Naive thymus-derived CD8-positive, alpha-beta T cell (primary cell): ENCODE measurements around the gene GFAP. TPM values are rescaled to one million over a fixed set of nuclear protein-coding genes. Genes with fewer than 3 reads are reported as not detected.

Experiments used
- ATAC-seq, 2 donors: fragments of 150-1000 bp; cut with Tn5 transposase in 1 of 2; sonication (Bioruptor Pico), chemical (Tn5 transposase) in 1 of 2; 1 replicate in 1 of 2; 2 replicates in 1 of 2; pipeline ENCODE4 v1.10.0; 2021; ENCODE audit warnings: mild to moderate bottlenecking in 2 of 2, moderate library complexity in 2 of 2
- POLR2A ChIA-PET: fragments of 350-600 bp; sonication (Branson Sonifier 250); formaldehyde crosslinking; loops from one replicate; lab custom pipeline; 2021; ENCODE audit warnings: antibody characterized with exemption; lab: Charles Lee
- DNase-seq, 10 donors: peaks; one replicate each; pipeline versions ENCODE4 v3.0.0 to v3.0.0-alpha.2; 2020 to 2022
- H3K27ac Mint-ChIP-seq, 10 donors: one replicate each; pipeline ENCODE4 v1.8.0; 2020 to 2022; ENCODE audit warnings: mild to moderate bottlenecking in 10 of 10, mixed read lengths in 10 of 10, moderate library complexity in 4 of 10, inconsistent platforms in 1 of 10
- H3K27me3 Mint-ChIP-seq, 5 donors: one replicate each; pipeline ENCODE4 v1.8.0; 2021 to 2022; ENCODE audit warnings: mixed read lengths in 5 of 5
- H3K36me3 Mint-ChIP-seq, 3 donors: one replicate each; pipeline ENCODE4 v1.8.0; 2020 to 2022; ENCODE audit warnings: mixed read lengths in 3 of 3, mild to moderate bottlenecking in 2 of 3, inconsistent platforms in 1 of 3
- H3K4me1 Mint-ChIP-seq, 4 donors: one replicate each; pipeline ENCODE4 v1.8.0; 2021 to 2022; ENCODE audit warnings: mixed read lengths in 4 of 4
- H3K4me3 Mint-ChIP-seq, 10 donors: one replicate each; pipeline ENCODE4 v1.8.0; 2020 to 2022; ENCODE audit warnings: mild to moderate bottlenecking in 10 of 10, mixed read lengths in 10 of 10, moderate library complexity in 6 of 10, inconsistent platforms in 1 of 10
- H3K9me3 Mint-ChIP-seq, 9 donors: one replicate each; pipeline ENCODE4 v1.8.0; 2020 to 2022; ENCODE audit warnings: mixed read lengths in 9 of 9, mild to moderate bottlenecking in 3 of 9, inconsistent platforms in 1 of 9, moderate library complexity in 1 of 9
- polyA plus RNA-seq, 3 donors: library from polyadenylated mRNA; unstranded; fragments of 300-500 nt; fragmentation: Illumina TruSeq; gene quantifications; one replicate each; pipeline ENCODE4 v1.2.3, GENCODE V29; 2021
- total RNA-seq, 8 experiments: library from RNA in 2 of 8; stranded (reverse) in 2 of 8; gene quantifications; one replicate each; pipeline ENCODE4 v1.2.3 and lab custom pipeline; 2021 to 2026

Gene GFAP
- total and polyA plus RNA-seq, 5 experiments from 2014 or later, result 0.06 to 0.24 TPM; not detected in 3

GRCh38 chr17:44901411-44901921 lies 13.8 kb downstream of the GFAP start:
- no peak for DNase-seq
- Mint-ChIP-seq H3K4me1 (peaks cover 6 to 26% (median 23%) of the 10 kb centered on the region in 4 donors), H3K27me3 (peaks cover 0 to 17% (median 4%) of the 10 kb centered on the region in 5 donors), H3K27ac (peak overlapping the region in 5 of 10 donors; percentile 10 to 76 (median 50)), H3K4me3 (peak overlapping the region in 2 of 10 donors; percentile 43 to 95), H3K9me3 (no peaks in the 10 kb centered on the region), H3K36me3 (peaks cover 0 to 3% (median 0%) of the 10 kb centered on the region in 3 donors)
- POLR2A ChIA-PET, result interaction anchor here (1.4 to 3.5 kb wide), 2 partner anchors 126 to 160 kb away, joined by 3 to 12 read pairs; partner anchors contain the start of gene NMT1
- no peak for ATAC-seq

GRCh38 chr17:44900894-44901293 lies 14.4 kb downstream of the GFAP start:
- Mint-ChIP-seq H3K9me3 (no peaks in the 10 kb centered on the region), H3K36me3 (peaks cover 0 to 7% (median 2%) of the 10 kb centered on the region in 3 donors), H3K27me3 (peaks cover 0 to 13% (median 0%) of the 10 kb centered on the region in 5 donors), H3K4me3 (peak overlapping the region in 4 of 10 donors; percentile 2 to 95 (median 16)), H3K27ac (peak overlapping the region in 4 of 10 donors; percentile 18 to 100 (median 70)), H3K4me1 (peaks cover 6 to 29% (median 28%) of the 10 kb centered on the region in 4 donors)
- POLR2A ChIA-PET, result interaction anchor here (2.6 to 3.5 kb wide), 2 partner anchors 125 to 149 kb away, joined by 9 to 12 read pairs; no protein-coding TSS in a partner anchor
- ATAC-seq, result no peak
- DNase-seq, result no peak

- Mint-ChIP-seq H3K4me1 (peaks cover 11 to 37% (median 35%) of the 10 kb centered on the region in 4 donors), H3K27me3 (peaks cover 0 to 6% (median 0%) of the 10 kb centered on the region in 5 donors), H3K36me3 (peaks cover 2 to 21% (median 4%) of the 10 kb centered on the region in 3 donors), H3K4me3 (peak within 1 kb of the TSS; percentile 85 to 98 (median 96)), H3K27ac (peak within 1 kb of the TSS; percentile 98 to 100 (median 100)), H3K9me3 (no peaks in the 10 kb centered on the region)
- ATAC-seq (peak; percentile 91 to 92), DNase-seq (peak; percentile 88 to 100 (median 94))
- POLR2A ChIA-PET, result interaction anchor here (0.5 to 3.5 kb wide), 12 partner anchors 9 to 799 kb away, joined by 3 to 12 read pairs (median 4); partner anchors contain the start of genes GPATCH8, HEXIM1 and NMT1
Measured at GRCh38 chr17:44899074-44899782, 16.1 kb downstream of the GFAP start, which contains the start of gene EFTUD2. EFTUD2 (minus strand) TSS chr17:44899445; CDS start chr17:44894521, 4,924 bp downstream.

DNA sequence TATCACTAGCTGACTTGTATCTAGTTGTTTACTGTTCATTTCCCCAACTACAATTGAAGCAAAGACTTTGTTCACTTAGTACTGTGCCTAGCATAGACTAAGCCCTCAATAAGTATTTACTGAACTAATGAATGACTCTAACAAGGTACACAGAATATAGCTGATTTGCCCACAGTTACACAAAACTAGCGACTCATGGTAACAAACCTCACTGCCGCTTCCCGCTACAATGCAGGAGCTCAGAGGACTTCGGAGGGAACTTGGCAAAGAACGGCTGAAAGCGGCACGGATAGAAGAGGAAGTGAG lies 16.6 kb downstream of the GFAP start:
- peak overlapping the region; percentile 98 to 100 (median 100) for H3K27ac Mint-ChIP-seq
- H3K36me3 Mint-ChIP-seq, result peaks cover 2 to 26% (median 4%) of the 10 kb centered on the region in 3 donors
- H3K9me3 Mint-ChIP-seq, result no peaks in the 10 kb centered on the region
- H3K4me1 Mint-ChIP-seq, result peaks cover 11 to 37% (median 35%) of the 10 kb centered on the region in 4 donors
- peaks cover 0 to 3% (median 0%) of the 10 kb centered on the region in 5 donors for H3K27me3 Mint-ChIP-seq
- ATAC-seq (no peak), DNase-seq (peak in 1 of 10 donors; percentile 17)
- POLR2A ChIA-PET, result interaction anchor here (0.8 to 3.5 kb wide), 11 partner anchors 9 to 396 kb away, joined by 3 to 12 read pairs (median 5); partner anchors contain the start of genes GPATCH8, HEXIM1 and NMT1
- peak overlapping the region; percentile 85 to 98 (median 96) for H3K4me3 Mint-ChIP-seq

- Mint-ChIP-seq H3K4me3 (peak overlapping the region in 1 of 10 donors; percentile 10), H3K27ac (no peak overlapping the region), H3K9me3 (no peaks in the 10 kb centered on the region), H3K36me3 (peaks cover 4 to 50% (median 9%) of the 10 kb centered on the region in 3 donors), H3K4me1 (peaks cover 18 to 44% (median 36%) of the 10 kb centered on the region in 4 donors), H3K27me3 (peaks cover 0 to 3% (median 0%) of the 10 kb centered on the region in 5 donors)
- no peak for DNase-seq
- POLR2A ChIA-PET, result interaction anchor here (1.2 kb wide), 1 partner anchor 12 kb away, joined by 4 read pairs; no protein-coding TSS in a partner anchor
- no peak for ATAC-seq
Measured at GRCh38 chr17:44894642-44895041, 20.7 kb downstream of the GFAP start.

DNA sequence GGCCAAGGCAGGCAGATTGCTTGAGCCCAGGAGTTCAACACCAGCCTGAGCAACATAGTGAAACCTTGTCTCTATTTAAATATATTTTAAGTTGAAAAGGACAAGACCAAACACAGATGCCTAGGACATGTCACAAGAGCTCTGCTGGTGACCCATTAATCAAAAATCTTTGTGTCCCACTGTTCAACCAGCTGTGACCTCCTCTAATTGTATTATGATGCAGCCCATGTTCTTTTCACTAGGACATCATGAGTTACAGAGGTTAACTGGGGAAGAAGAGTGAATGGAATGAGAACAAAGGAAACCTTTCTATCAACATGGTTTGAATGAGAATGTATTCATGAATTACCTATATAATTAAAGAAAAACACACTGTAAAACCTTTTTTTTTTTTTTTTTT lies 23.1 kb downstream of the GFAP start:
- POLR2A ChIA-PET, result interaction anchor here (0.7 kb wide), 1 partner anchor 437 kb away, joined by 3 read pairs; no protein-coding TSS in a partner anchor
- Mint-ChIP-seq H3K36me3 (peaks cover 4 to 50% (median 9%) of the 10 kb centered on the region in 3 donors), H3K27me3 (no peaks in the 10 kb centered on the region), H3K9me3 (no peaks in the 10 kb centered on the region), H3K4me3 (no peak overlapping the region), H3K27ac (no peak overlapping the region), H3K4me1 (peaks cover 12 to 30% (median 22%) of the 10 kb centered on the region in 4 donors)
- ATAC-seq (no peak), DNase-seq (no peak)

DNA sequence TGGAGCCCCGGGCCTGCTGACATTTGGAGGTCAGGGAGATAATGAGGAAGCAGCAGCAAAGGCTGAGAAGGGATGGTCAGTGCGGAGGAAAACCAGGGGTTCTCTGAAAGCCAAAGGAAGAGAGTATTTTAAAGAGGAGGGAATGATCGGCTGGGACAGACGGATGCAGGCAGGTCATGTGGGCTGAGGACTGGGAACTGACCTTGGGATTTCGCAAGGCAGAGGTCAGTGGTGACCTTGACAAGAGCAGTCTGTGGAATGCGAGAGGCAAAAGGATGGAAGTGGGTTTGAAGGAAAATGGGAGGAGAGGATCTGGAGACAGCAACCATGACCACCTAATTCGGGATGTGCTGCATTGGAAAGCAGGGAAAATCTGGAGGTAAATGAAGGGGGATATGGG lies 26.3 kb downstream of the GFAP start:
- DNase-seq (no peak), ATAC-seq (no peak)
- Mint-ChIP-seq H3K4me3 (no peak overlapping the region), H3K36me3 (peaks cover 0 to 52% (median 17%) of the 10 kb centered on the region in 3 donors), H3K4me1 (peaks cover 6 to 26% (median 9%) of the 10 kb centered on the region in 4 donors), H3K27ac (no peak overlapping the region), H3K27me3 (no peaks in the 10 kb centered on the region), H3K9me3 (no peaks in the 10 kb centered on the region)
- POLR2A ChIA-PET, result interaction anchor here (1.7 kb wide), 1 partner anchor 10 kb away, joined by 7 read pairs; the partner anchor contains the start of gene EFTUD2

- Mint-ChIP-seq H3K27me3 (no peaks in the 10 kb centered on the region), H3K9me3 (no peaks in the 10 kb centered on the region), H3K4me3 (no peak overlapping the region), H3K4me1 (peaks cover 5 to 26% (median 9%) of the 10 kb centered on the region in 4 donors), H3K27ac (no peak overlapping the region), H3K36me3 (peaks cover 0 to 51% (median 20%) of the 10 kb centered on the region in 3 donors)
- POLR2A ChIA-PET, result interaction anchor here (1.7 kb wide), 1 partner anchor 11 kb away, joined by 7 read pairs; the partner anchor contains the start of gene EFTUD2
- ATAC-seq (peak; percentile 90 to 91), DNase-seq (peak in 3 of 10 donors; percentile 17 to 43 (median 40))
Measured at GRCh38 chr17:44887971-44888954, 27.0 kb downstream of the GFAP start.

GRCh38 chr17:44887016-44887415 lies 28.3 kb downstream of the GFAP start:
- Mint-ChIP-seq H3K36me3 (peaks cover 7 to 55% (median 23%) of the 10 kb centered on the region in 3 donors), H3K4me1 (peaks cover 6 to 24% (median 9%) of the 10 kb centered on the region in 4 donors), H3K4me3 (no peak overlapping the region), H3K9me3 (no peaks in the 10 kb centered on the region), H3K27ac (peak overlapping the region in 4 of 10 donors; percentile 14 to 65 (median 42)), H3K27me3 (no peaks in the 10 kb centered on the region)
- POLR2A ChIA-PET, result interaction anchor here (0.6 kb wide), 1 partner anchor 162 kb away, joined by 3 read pairs; no protein-coding TSS in a partner anchor
- DNase-seq (no peak), ATAC-seq (no peak)

DNA sequence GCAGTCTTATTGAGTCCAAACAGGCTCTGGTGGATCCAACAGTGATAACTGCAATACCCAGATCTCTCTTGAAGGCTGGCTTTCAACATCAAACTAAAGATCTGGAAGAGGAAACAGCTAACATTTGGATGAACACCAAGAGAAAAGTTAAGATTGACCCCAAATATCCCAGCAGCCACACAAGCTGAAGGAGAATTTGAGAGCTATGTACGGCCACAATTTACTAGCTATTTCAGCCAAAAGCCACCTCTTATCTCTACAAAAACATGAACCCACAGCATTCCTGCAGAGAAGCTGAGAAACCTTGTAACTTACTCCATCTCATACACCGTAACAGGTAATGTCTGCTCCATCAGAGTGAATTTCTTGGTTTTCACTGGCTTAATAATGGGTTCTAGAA lies 30.4 kb downstream of the GFAP start:
- ATAC-seq (no peak), DNase-seq (no peak)
- Mint-ChIP-seq H3K4me3 (no peak overlapping the region), H3K36me3 (peaks cover 7 to 62% (median 28%) of the 10 kb centered on the region in 3 donors), H3K9me3 (no peaks in the 10 kb centered on the region), H3K27ac (no peak overlapping the region), H3K27me3 (no peaks in the 10 kb centered on the region), H3K4me1 (peaks cover 0 to 15% (median 2%) of the 10 kb centered on the region in 4 donors)
- POLR2A ChIA-PET, result interaction anchor here (0.5 kb wide), 1 partner anchor 268 kb away, joined by 3 read pairs; no protein-coding TSS in a partner anchor

DNA sequence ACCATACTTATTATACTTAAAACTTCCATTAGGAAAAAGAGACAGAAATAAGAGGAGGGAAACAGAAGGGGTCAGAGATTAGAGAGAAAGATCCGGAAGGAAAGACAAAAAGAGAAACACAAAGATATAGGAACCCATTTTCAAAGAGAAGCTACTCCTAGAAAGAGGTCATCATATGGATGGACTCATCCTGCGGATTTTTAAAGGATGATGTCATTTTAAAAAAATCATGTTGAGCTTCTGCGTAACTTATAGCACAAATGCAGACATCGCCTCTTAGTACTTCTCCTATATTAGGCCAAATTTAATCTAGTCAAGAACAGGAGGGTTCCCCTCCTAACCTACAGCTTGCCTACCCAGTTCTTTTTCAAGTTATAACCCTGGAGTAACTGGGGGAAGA lies 34.2 kb downstream of the GFAP start:
- Mint-ChIP-seq H3K27ac (no peak overlapping the region), H3K27me3 (no peaks in the 10 kb centered on the region), H3K9me3 (no peaks in the 10 kb centered on the region), H3K36me3 (peaks cover 7 to 91% (median 37%) of the 10 kb centered on the region in 3 donors), H3K4me3 (no peak overlapping the region), H3K4me1 (peaks cover 0 to 11% (median 2%) of the 10 kb centered on the region in 4 donors)
- POLR2A ChIA-PET, result no interaction called here
- ATAC-seq (no peak), DNase-seq (no peak)
